ENCODE measurements around the gene TPSAB1.

Gene TPSAB1

GRCh38 chr16:1256874-1257322 is 16.4 kb downstream of the TPSAB1 start:
- DNase-seq (ENCODE audit: low spot score), result no peak
- TF ChIP-seq, protein P1, sequence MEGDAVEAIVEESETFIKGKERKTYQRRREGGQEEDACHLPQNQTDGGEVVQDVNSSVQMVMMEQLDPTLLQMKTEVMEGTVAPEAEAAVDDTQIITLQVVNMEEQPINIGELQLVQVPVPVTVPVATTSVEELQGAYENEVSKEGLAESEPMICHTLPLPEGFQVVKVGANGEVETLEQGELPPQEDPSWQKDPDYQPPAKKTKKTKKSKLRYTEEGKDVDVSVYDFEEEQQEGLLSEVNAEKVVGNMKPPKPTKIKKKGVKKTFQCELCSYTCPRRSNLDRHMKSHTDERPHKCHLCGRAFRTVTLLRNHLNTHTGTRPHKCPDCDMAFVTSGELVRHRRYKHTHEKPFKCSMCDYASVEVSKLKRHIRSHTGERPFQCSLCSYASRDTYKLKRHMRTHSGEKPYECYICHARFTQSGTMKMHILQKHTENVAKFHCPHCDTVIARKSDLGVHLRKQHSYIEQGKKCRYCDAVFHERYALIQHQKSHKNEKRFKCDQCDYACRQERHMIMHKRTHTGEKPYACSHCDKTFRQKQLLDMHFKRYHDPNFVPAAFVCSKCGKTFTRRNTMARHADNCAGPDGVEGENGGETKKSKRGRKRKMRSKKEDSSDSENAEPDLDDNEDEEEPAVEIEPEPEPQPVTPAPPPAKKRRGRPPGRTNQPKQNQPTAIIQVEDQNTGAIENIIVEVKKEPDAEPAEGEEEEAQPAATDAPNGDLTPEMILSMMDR (IDR thresholded peaks at IDR 0.05; ENCODE audit: extremely low read depth, missing control alignments), result no peak

DNA sequence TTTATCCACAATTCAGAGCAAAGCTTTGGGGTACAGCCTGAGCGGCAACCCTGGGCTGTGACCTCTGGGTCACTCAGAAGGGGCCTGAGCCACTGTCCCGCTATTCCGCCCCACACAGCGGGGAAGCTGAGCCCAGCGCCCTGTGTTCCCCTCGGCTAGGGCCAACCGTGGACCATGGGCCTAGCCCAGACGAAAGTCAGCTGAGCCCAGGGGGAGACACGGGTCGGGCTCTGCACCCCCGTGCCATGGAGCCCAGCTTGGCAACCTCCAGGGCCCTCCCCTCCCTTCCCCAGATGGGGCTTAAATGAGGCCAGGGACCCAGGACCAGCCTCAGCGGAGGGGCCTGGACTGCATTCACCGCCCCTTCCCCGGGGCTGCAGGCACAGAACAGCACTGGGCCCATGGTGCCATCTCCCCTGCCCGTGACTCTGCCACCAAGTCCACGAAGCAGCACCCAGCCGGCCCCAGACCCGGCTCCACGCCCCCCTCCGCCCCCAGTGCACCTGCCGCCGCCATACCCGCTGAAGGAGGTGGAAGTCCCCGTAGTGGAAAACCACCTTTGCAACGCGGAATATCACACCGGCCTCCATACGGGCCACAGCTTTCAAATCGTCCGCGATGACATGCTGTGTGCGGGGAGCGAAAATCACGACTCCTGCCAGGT is 17.2 kb downstream of the TPSAB1 start:
- TF ChIP-seq, protein P1 (IDR thresholded peaks at IDR 0.05; ENCODE audit: extremely low read depth, missing control alignments), result no peak
- no peak for DNase-seq (ENCODE audit: low spot score)

DNA sequence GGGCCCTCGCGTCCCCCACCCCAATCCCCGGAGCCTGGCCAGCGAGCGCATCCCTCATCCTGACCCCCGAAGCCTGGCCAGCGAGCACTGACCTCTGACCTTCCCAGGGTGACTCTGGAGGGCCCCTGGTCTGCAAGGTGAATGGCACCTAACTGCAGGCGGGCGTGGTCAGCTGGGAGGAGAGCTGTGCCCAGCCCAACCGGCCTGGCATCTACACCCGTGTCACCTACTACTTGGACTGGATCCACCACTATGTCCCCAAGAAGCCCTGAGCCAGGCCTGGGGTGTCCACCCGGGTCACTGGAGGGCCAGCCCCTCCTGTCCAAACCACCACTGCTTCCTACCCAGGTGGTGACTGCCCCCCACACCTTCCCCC is 17.7 kb downstream of the TPSAB1 start:
- no peak for DNase-seq (ENCODE audit: low spot score)
- TF ChIP-seq, protein P1 (IDR thresholded peaks at IDR 0.05; ENCODE audit: extremely low read depth, missing control alignments), result no peak

- no peak for DNase-seq (ENCODE audit: low spot score)
- TF ChIP-seq, protein P1 (IDR thresholded peaks at IDR 0.05; ENCODE audit: extremely low read depth, missing control alignments), result no peak
These were observed 18.6 kb downstream of the TPSAB1 start for GRCh38 chr16:1258906-1259759.

DNA sequence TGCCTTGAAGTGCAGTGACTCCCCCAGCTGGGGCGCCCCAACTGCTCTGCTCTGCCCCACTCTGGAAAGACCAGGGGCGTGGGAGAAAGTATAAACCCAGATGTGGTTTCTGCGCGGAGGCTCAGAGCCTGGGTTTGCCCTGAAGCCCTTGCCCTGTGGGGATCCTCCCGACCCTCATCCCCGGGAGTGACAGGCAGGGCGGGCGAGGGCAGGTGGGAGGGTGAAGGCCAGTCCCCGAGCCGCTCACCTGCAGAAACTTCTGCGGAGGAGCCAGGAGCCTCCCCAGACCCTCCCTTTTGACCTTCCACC is 19.2 kb downstream of the TPSAB1 start:
- TF ChIP-seq, protein P1 (IDR thresholded peaks at IDR 0.05; ENCODE audit: extremely low read depth, missing control alignments), result no peak
- no peak for DNase-seq (ENCODE audit: low spot score)

DNA sequence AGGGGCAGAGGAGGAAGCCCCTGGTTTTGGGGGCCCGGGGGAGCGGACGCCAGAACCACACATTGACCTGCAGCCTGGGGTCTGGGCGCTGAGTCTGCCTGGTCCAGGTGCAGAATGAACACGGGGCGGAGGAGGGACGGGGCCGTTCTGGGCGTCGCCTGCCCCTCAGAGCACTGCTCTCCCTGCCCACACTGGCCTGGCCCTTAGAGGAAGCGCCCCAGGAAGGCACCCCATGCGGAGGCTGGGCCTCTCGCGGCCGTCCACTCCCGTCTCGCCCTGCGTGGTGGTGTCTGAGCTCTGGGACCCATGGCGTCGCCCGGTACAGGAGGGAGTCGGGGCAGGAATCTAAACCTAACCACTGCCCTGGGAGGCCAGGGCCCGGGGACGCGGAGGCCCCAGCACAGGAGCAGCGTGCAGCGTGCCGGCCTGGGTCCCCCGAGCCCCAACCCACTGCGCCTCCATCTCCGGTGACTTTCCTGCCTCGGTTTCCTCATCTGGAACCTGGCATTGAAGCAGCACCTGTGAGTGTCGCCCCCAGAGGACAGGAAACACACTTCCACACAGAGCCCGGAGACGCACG is 19.7 kb downstream of the TPSAB1 start:
- TF ChIP-seq, protein P1 (IDR thresholded peaks at IDR 0.05; ENCODE audit: extremely low read depth, missing control alignments), result no peak

More for the DNA sequence above, 19.7 kb downstream of the TPSAB1 start:
- no peak for DNase-seq (ENCODE audit: low spot score)

Measured in GM20000 (cell line).